ENCODE data around the gene AMBP. TPM values are rescaled to one million over a fixed set of nuclear protein-coding genes. Genes with fewer than 3 reads are reported as not detected.

Gene AMBP
- total and polyA plus RNA-seq, 7 donors: 0.16 to 0.84 TPM; not detected in 5

DNA sequence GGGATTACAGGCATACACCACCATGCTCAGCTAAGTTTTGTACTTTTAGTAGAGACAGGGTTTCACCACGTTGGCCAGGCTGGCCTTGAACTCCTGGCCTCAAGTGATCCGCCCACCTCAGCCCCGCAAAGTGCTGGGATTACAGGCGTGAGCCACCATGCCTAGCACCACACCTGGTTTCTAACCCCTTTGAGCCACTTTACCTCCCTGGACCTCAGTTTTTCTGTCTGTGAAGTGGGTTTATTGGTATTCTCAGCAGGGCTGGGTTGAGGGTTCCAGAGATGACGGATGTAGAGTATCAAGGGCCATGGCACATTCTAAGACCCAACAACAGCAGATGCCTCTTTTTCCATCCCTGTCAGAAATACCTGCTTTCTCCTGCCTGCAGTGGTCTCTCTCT lies 38.6 kb downstream of the AMBP start:
- ATAC-seq (no peak), DNase-seq (no peak)
- Histone ChIP-seq H3K27me3 (ENCODE audit: insufficient read depth in 3 of 3, low read length in 2 of 3) (no peaks in the 10 kb centered on the region), H3K4me1 (no peaks in the 10 kb centered on the region), H3K27ac (no peak overlapping the region), H3K4me3 (no peak overlapping the region), H3K36me3 (ENCODE audit: insufficient read depth in 1 of 2, low read depth in 1 of 2) (peaks cover 0 to 21% of the 10 kb centered on the region in 2 donors), H3K9me3 (no peaks in the 10 kb centered on the region)
- TF ChIP-seq, protein P1, sequence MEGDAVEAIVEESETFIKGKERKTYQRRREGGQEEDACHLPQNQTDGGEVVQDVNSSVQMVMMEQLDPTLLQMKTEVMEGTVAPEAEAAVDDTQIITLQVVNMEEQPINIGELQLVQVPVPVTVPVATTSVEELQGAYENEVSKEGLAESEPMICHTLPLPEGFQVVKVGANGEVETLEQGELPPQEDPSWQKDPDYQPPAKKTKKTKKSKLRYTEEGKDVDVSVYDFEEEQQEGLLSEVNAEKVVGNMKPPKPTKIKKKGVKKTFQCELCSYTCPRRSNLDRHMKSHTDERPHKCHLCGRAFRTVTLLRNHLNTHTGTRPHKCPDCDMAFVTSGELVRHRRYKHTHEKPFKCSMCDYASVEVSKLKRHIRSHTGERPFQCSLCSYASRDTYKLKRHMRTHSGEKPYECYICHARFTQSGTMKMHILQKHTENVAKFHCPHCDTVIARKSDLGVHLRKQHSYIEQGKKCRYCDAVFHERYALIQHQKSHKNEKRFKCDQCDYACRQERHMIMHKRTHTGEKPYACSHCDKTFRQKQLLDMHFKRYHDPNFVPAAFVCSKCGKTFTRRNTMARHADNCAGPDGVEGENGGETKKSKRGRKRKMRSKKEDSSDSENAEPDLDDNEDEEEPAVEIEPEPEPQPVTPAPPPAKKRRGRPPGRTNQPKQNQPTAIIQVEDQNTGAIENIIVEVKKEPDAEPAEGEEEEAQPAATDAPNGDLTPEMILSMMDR (IDR thresholded peaks at IDR 0.05): no peak
- WGBS, 3 donors: 96 to 97% (median 96%) methylated on average over 5 of the region's 5 CpGs
- intact Hi-C loops (cut with DNase I): no loop called here

DNA sequence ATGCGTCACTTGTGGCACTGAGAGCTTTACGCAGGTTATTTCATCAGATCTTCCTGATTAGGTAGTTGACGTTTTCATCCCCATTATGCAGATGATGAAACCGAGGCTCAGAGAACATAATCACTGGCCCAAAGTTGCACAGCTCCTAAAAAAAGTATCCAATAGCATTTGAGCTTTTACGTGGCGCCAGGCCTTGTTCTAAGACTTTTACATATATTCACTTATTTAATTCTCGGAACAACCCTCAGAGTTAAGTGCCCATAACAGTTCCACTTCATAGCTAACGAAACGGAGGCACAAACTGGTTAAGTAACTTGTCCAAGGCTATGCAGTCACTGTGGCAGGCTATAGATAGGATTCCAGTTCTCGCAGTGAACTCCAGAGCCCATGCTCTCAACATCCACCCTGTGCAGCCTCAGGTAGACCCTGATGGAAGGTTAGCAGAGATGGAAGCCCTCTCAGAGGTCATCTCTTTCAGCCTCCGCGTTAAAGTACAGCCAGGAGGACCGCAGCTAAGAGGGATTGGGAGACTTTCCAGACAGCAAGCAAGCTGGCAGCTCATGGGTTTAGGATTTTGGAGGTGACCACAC lies 39.3 kb downstream of the AMBP start:
- H3K27ac ChIP-seq: no peak overlapping the region
- DNase-seq: no peak
- H3K4me3 ChIP-seq: no peak overlapping the region
- peaks cover 0 to 21% of the 10 kb centered on the region in 2 donors for H3K36me3 ChIP-seq (ENCODE audit: insufficient read depth in 1 of 2, low read depth in 1 of 2)
- TF ChIP-seq, protein P1 (IDR thresholded peaks at IDR 0.05): no peak
- intact Hi-C loops (cut with DNase I): no loop called here
- peaks cover 5% of the 10 kb centered on the region for H3K4me1 ChIP-seq
- WGBS, 3 donors: 95 to 96% (median 96%) methylated on average over 13 of the region's 13 CpGs
- H3K27me3 ChIP-seq (ENCODE audit: insufficient read depth in 3 of 3, low read length in 2 of 3): no peaks in the 10 kb centered on the region
- H3K9me3 ChIP-seq: no peaks in the 10 kb centered on the region
- no peak for ATAC-seq

DNA sequence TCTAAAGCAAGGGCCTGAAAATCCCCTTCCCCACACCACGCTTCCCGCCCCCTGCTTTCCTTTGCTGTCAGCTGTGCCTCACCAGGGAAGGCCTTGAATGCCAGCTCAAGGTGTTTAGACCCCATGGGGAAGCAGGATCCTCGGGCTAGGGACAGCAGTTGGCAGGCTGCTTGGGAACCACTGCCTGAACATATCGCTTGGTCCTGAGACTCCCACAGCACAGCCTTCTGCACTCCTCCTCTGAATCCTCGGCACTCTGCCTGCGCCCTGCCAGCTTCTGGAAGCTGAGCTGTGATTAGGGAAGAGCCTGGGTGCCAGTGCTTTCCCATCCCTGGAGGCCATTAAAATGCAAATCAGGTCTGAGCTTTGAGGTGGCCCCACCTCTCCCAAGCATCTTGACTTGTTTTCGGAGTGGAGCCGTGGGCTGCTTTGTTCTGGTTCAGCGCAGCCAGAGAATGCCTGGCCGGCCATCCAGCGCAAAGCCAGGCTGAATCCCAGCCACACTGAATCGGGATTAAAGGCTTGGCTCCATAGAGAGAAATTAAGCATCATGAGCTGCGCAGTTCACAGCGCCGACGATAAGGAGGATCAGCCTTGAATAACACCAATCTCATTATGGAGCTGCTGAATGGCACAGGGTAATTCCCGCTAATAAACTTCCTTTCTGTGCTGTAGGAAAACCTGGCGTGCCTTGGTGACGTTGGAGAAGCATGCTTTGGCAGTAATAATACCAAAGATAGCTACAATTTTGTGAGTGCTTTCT lies 40.0 kb downstream of the AMBP start:
- TF ChIP-seq, protein P1 (IDR thresholded peaks at IDR 0.05): no peak
- intact Hi-C loops (cut with DNase I): no loop called here
- ATAC-seq: no peak
- no peaks in the 10 kb centered on the region for H3K27me3 ChIP-seq (ENCODE audit: insufficient read depth in 3 of 3, low read length in 2 of 3)
- no peak overlapping the region for H3K27ac ChIP-seq
- peaks cover 5% of the 10 kb centered on the region for H3K4me1 ChIP-seq
- peaks cover 0 to 21% of the 10 kb centered on the region in 2 donors for H3K36me3 ChIP-seq (ENCODE audit: insufficient read depth in 1 of 2, low read depth in 1 of 2)
- H3K4me3 ChIP-seq: no peak overlapping the region
- no peaks in the 10 kb centered on the region for H3K9me3 ChIP-seq
- no peak for DNase-seq
- 68 to 82% (median 69%) methylated on average over 19 of the region's 19 CpGs for WGBS, 3 donors

DNA sequence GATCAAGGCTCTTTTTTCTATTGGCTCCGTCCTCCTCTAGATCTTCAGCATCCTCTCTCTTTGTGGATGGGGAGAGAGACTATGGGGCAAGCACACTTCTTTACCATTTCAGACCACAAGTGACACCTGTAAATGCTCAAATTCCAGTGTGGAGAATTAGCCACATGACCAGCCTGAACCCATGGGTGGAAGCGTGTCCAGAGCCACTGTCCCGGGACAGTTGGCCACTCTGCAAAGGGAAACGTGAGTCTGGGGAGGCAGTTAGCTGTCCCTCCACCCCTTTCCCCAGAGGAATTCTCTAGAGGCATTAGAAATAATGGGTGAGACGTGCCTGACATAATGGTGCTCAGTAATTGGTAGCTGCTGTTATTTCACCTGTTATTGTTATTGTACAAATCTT lies 40.9 kb downstream of the AMBP start:
- Histone ChIP-seq H3K4me3 (no peak overlapping the region), H3K27me3 (ENCODE audit: insufficient read depth in 3 of 3, low read length in 2 of 3) (no peaks in the 10 kb centered on the region), H3K27ac (no peak overlapping the region), H3K9me3 (no peaks in the 10 kb centered on the region), H3K36me3 (ENCODE audit: insufficient read depth in 1 of 2, low read depth in 1 of 2) (peaks cover 0 to 21% of the 10 kb centered on the region in 2 donors), H3K4me1 (peaks cover 5% of the 10 kb centered on the region)
- TF ChIP-seq, protein P1 (IDR thresholded peaks at IDR 0.05): no peak
- WGBS, 3 donors: 82 to 96% (median 83%) methylated on average over 5 of the region's 5 CpGs
- intact Hi-C loops (cut with DNase I): no loop called here
- no peak for DNase-seq
- no peak for ATAC-seq
